Measurements from ENCODE around the gene CCL20.

GRCh38 chr2:227804975-227805374, 8.7 kb upstream of the CCL20 start:
- TF ChIP-seq CTCF (IDR thresholded peaks at IDR 0.05) (no peak), EP300 (IDR thresholded peaks at IDR 0.05) (no peak), POLR2AphosphoS5 (IDR thresholded peaks at IDR 0.05) (no peak), POLR2A (IDR thresholded peaks at IDR 0.05) (no peak)

All from suprapubic skin (tissue), 4 donors.